Activated B cell treated with CpG ODN at 0.5 μM for 24 hours (primary cell): Measurements from ENCODE around the gene ZDHHC22. TPM values are rescaled to one million over a fixed set of nuclear protein-coding genes. Genes with fewer than 3 reads are reported as not detected.

Experiments
- ATAC-seq: fragments of 200-7000 bp; cut with Tn5 transposase; one replicate; pipeline ENCODE4 v1.10.0; 2021; ENCODE audit warnings: low read depth, mild to moderate bottlenecking, moderate library complexity
- CTCF ChIA-PET: fragments of 350-600 bp; sonication (Branson Sonifier 250); formaldehyde crosslinking; loops from one replicate; lab custom pipeline; 2021; ENCODE audit warnings: antibody characterized with exemption; lab: Charles Lee
- POLR2A ChIA-PET: fragments of 350-600 bp; sonication (Branson Sonifier 250); formaldehyde crosslinking; loops from one replicate; lab custom pipeline; 2021; ENCODE audit warnings: antibody characterized with exemption; lab: Charles Lee
- DNase-seq: peaks from one replicate; pipeline ENCODE4 v3.0.0; 2022
- H3K27ac Mint-ChIP-seq: one replicate; pipeline ENCODE4 v1.8.0; 2020; ENCODE audit warnings: mixed read lengths
- H3K27me3 Mint-ChIP-seq: one replicate; pipeline ENCODE4 v1.8.0; 2021; ENCODE audit warnings: mixed read lengths
- H3K36me3 Mint-ChIP-seq: one replicate; pipeline ENCODE4 v1.8.0; 2021; ENCODE audit warnings: low read depth, mixed read lengths
- H3K4me1 Mint-ChIP-seq: one replicate; pipeline ENCODE4 v1.8.0; 2021; ENCODE audit warnings: mixed read lengths
- H3K4me3 Mint-ChIP-seq: one replicate; pipeline ENCODE4 v1.8.0; 2020; ENCODE audit warnings: mild to moderate bottlenecking, mixed read lengths
- H3K9me3 Mint-ChIP-seq: one replicate; pipeline ENCODE4 v1.8.0; 2020; ENCODE audit warnings: mixed read lengths
- intact Hi-C: fragments of 100-400 bp; cut with micrococcal nuclease; formaldehyde crosslinking; loops from one replicate; pipeline ENCODE4 v1.15.1; 2024
- total RNA-seq: library from RNA; stranded (reverse); gene quantifications from 2 replicates; pipeline ENCODE4 v1.2.3, GENCODE V29; 2022
- TF ChIP-seq, protein P1 (sequence below): fragments of 200-600 bp; IDR thresholded peaks from one replicate; pipeline ENCODE4 v1.8.0; 2022; ENCODE audit warnings: antibody characterized with exemption, mild to moderate bottlenecking

Gene ZDHHC22
- total RNA-seq, 1 donor from 2014 or later: not detected

DNA sequence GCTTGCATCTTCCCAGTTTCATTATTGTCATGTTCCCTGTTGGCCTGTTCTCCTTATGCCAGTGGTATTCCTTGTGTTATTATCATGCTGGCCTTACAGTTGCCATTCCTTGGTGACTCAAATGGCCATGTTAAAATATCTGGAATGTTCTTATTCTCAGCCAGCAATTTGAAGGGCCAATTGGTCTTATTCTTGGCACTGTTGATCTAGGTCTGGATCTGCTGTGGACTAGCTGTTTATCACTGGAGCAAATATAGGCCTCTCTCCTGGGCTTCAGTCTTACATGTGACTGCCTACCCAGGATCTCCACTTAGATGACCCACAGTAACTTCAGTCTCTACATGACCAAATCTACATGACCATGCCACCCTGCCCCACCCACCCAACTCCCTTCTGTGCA is 38.1 kb downstream of the ZDHHC22 start:
- Mint-ChIP-seq H3K27me3 (no peaks in the 10 kb centered on the region), H3K4me3 (no peak overlapping the region), H3K27ac (no peak overlapping the region), H3K9me3 (no peaks in the 10 kb centered on the region), H3K36me3 (peaks cover 39% of the 10 kb centered on the region), H3K4me1 (peaks cover 57% of the 10 kb centered on the region)
- ATAC-seq: no peak
- ChIA-PET CTCF (interaction anchor here (8.1 kb wide), 1 partner anchor 18 kb away, joined by 151 read pairs; no protein-coding TSS in a partner anchor), POLR2A (interaction anchor here (11.9 kb wide), 1 partner anchor 19 kb away, joined by 329 read pairs; no protein-coding TSS in a partner anchor)
- intact Hi-C loops: no loop called here
- no peak for DNase-seq
- TF ChIP-seq, protein P1, sequence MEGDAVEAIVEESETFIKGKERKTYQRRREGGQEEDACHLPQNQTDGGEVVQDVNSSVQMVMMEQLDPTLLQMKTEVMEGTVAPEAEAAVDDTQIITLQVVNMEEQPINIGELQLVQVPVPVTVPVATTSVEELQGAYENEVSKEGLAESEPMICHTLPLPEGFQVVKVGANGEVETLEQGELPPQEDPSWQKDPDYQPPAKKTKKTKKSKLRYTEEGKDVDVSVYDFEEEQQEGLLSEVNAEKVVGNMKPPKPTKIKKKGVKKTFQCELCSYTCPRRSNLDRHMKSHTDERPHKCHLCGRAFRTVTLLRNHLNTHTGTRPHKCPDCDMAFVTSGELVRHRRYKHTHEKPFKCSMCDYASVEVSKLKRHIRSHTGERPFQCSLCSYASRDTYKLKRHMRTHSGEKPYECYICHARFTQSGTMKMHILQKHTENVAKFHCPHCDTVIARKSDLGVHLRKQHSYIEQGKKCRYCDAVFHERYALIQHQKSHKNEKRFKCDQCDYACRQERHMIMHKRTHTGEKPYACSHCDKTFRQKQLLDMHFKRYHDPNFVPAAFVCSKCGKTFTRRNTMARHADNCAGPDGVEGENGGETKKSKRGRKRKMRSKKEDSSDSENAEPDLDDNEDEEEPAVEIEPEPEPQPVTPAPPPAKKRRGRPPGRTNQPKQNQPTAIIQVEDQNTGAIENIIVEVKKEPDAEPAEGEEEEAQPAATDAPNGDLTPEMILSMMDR: no peak

- ChIA-PET POLR2A (interaction anchor here (11.9 kb wide), 1 partner anchor 20 kb away, joined by 329 read pairs; no protein-coding TSS in a partner anchor), CTCF (interaction anchor here (11.3 kb wide), 1 partner anchor 21 kb away, joined by 112 read pairs; no protein-coding TSS in a partner anchor)
- H3K27me3 Mint-ChIP-seq: no peaks in the 10 kb centered on the region
- peak overlapping the region; percentile 63 for H3K27ac Mint-ChIP-seq
- H3K4me1 Mint-ChIP-seq: peaks cover 63% of the 10 kb centered on the region
- intact Hi-C loops: no loop called here
- H3K36me3 Mint-ChIP-seq: peaks cover 37% of the 10 kb centered on the region
- ATAC-seq (no peak), DNase-seq (no peak)
- TF ChIP-seq, protein P1: no peak
- no peaks in the 10 kb centered on the region for H3K9me3 Mint-ChIP-seq
- H3K4me3 Mint-ChIP-seq: peak overlapping the region; percentile 2
Measured at GRCh38 chr14:77102154-77102553, 39.4 kb downstream of the ZDHHC22 start.

DNA sequence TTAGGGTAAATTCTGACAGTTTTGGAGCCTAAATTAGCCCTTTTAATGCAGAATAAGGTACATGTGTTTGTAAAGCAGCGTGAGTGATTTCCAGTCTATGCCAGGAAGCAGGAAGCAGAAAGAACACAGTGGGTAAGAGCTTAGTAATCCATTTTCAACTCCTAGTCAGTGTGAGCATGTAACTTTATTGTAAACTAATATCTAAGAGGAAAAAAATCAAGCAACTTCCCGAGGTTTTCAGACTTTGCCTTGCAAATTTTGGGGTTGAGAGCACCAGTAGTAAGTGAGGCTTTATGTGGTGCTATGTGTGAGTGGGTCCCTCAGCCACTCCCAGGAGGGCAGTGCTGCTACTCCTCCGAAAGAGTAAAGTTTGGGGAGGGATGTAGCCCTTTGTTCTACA is 40.6 kb downstream of the ZDHHC22 start:
- Mint-ChIP-seq H3K4me1 (peaks cover 74% of the 10 kb centered on the region), H3K9me3 (no peaks in the 10 kb centered on the region), H3K36me3 (peaks cover 26% of the 10 kb centered on the region), H3K27me3 (no peaks in the 10 kb centered on the region), H3K4me3 (peak overlapping the region; percentile 62), H3K27ac (peak overlapping the region; percentile 63)
- intact Hi-C loops: no loop called here
- CTCF ChIA-PET: interaction anchor here (1.3 to 11.3 kb wide), 2 partner anchors 23 to 30 kb away, joined by 5 to 112 read pairs; no protein-coding TSS in a partner anchor
- TF ChIP-seq, protein P1: no peak
- DNase-seq: no peak
- no peak for ATAC-seq
- POLR2A ChIA-PET: interaction anchor here (11.9 kb wide), 1 partner anchor 21 kb away, joined by 329 read pairs; no protein-coding TSS in a partner anchor

- POLR2A ChIA-PET: interaction anchor here (1.2 to 11.9 kb wide), 6 partner anchors 9 to 287 kb away, joined by 5 to 329 read pairs (median 9); partner anchors contain the start of genes ANGEL1, GSTZ1 and POMT2
- intact Hi-C loops: loop anchor here (5.0 kb wide), 1 partner anchor 278 kb away; the partner anchor contains the start of genes SAMD15 and TMED8
Measured at GRCh38 chr14:77099425-77100167, 42.0 kb downstream of the ZDHHC22 start.

More at GRCh38 chr14:77099425-77100167, 42.0 kb downstream of the ZDHHC22 start:
- TF ChIP-seq, protein P1: no peak
- H3K4me3 Mint-ChIP-seq: peak overlapping the region; percentile 99
- ATAC-seq (no peak), DNase-seq (no peak)
- H3K27me3 Mint-ChIP-seq: no peaks in the 10 kb centered on the region
- H3K4me1 Mint-ChIP-seq: peaks cover 80% of the 10 kb centered on the region
- CTCF ChIA-PET: interaction anchor here (1.0 to 11.3 kb wide), 5 partner anchors 8 to 224 kb away, joined by 3 to 112 read pairs (median 3); no protein-coding TSS in a partner anchor
- peaks cover 22% of the 10 kb centered on the region for H3K36me3 Mint-ChIP-seq
- H3K27ac Mint-ChIP-seq: peak overlapping the region; percentile 98
- H3K9me3 Mint-ChIP-seq: no peaks in the 10 kb centered on the region
